GM12878 (cell line): Measurements from ENCODE around the gene PLPP3. TPM values are rescaled to one million over a fixed set of nuclear protein-coding genes. Genes with fewer than 3 reads are reported as not detected.

Experiments
- ATAC-seq: fragments of 200-7000 bp; cut with Tn5 transposase; 3 replicates; pipeline ENCODE4 v1.9.1; 2020; ENCODE audit warnings: mild to moderate bottlenecking, moderate library complexity
- BruUV-seq: library from RNA; stranded (reverse); fragments of 400-500 nt; replicated peaks from 2 replicates; lab custom pipeline; 2021; lab: Mats Ljungman, UMichigan
- CTCF ChIA-PET: fragments of 300-600 bp; sonication (Branson Sonifier 250); formaldehyde crosslinking; extraction: SDS; loops from one replicate; lab custom pipeline; 2021; ENCODE audit warnings: inconsistent platforms; lab: Yijun Ruan, JAX
- POLR2A ChIA-PET: fragments of 350-600 bp; formaldehyde crosslinking; extraction: SDS; loops from one replicate; lab custom pipeline; 2021; ENCODE audit warnings: inconsistent platforms; lab: Charles Lee
- RAD21 ChIA-PET: fragments of 300-600 bp; sonication (Branson Sonifier 250); formaldehyde crosslinking; loops from one replicate; lab custom pipeline; 2023; ENCODE audit warnings: antibody characterized with exemption; ENCODE audit not compliant: unreplicated experiment; lab: Charles Lee
- SMC1A ChIA-PET: fragments of 300-600 bp; sonication (Branson Sonifier 250); formaldehyde crosslinking; loops from one replicate; lab custom pipeline; 2023; ENCODE audit not compliant: unreplicated experiment, uncharacterized antibody; lab: Charles Lee
- DNase-seq: peaks from one replicate; pipeline ENCODE4 v3.0.0-alpha.2; 2011; ENCODE audit warnings: low read depth, low spot score
- FAIRE-seq: peaks from 3 replicates; lab custom pipeline; 2011; peaks lifted over from hg19 to GRCh38; lab: Jason Lieb, UNC
- H2AFZ ChIP-seq: 2 replicates; pipeline ENCODE4 v1.6.0; 2011; ENCODE audit warnings: low read depth, low read length, control low read depth; ENCODE audit not compliant: control insufficient read depth
- H3K27ac ChIP-seq: 2 replicates; pipeline ENCODE4 v1.5.1; 2011; ENCODE audit warnings: control low read depth; ENCODE audit not compliant: control insufficient read depth, insufficient read depth
- H3K27me3 ChIP-seq, 2 experiments: replicated peaks in 1 of 2; 2 replicates each; pipeline versions ENCODE4 v1.6.0 to v1.6.1; 2011; ENCODE audit warnings: low read length in 1 of 2; ENCODE audit not compliant: control insufficient read depth in 2 of 2, insufficient read depth in 2 of 2
- H3K36me3 ChIP-seq, 2 experiments: 2 replicates each; pipeline ENCODE4 v1.5.1; 2011; ENCODE audit warnings: low read length in 1 of 2; ENCODE audit not compliant: control insufficient read depth in 2 of 2, insufficient read depth in 2 of 2
- H3K4me1 ChIP-seq: 2 replicates; pipeline ENCODE4 v1.6.1; 2011; ENCODE audit warnings: mild to moderate bottlenecking, low read length, moderate library complexity, mixed read lengths; ENCODE audit not compliant: control insufficient read depth, insufficient read depth
- H3K4me2 ChIP-seq: 2 replicates; pipeline ENCODE4 v1.6.0; 2011; ENCODE audit warnings: control low read depth; ENCODE audit not compliant: control insufficient read depth, insufficient read depth
- H3K4me3 ChIP-seq: fragments of 200-600 bp; sonication (generic); 2 replicates; pipeline ENCODE4 v1.5.1; 2016
- H3K79me2 ChIP-seq: 2 replicates; pipeline ENCODE4 v1.6.0; 2011; ENCODE audit warnings: low read length; ENCODE audit not compliant: control insufficient read depth, insufficient read depth
- H3K9ac ChIP-seq: 2 replicates; pipeline ENCODE4 v1.8.0; 2011; ENCODE audit warnings: low read length, control low read depth, mixed read lengths; ENCODE audit not compliant: control insufficient read depth, insufficient read depth
- H3K9me3 ChIP-seq: replicated peaks from 3 replicates; pipeline ENCODE4 v1.5.1; 2011; ENCODE audit warnings: mild to moderate bottlenecking, low read length; ENCODE audit not compliant: control insufficient read depth, insufficient read depth
- H4K20me1 ChIP-seq: 2 replicates; pipeline ENCODE4 v1.6.0; 2011; ENCODE audit not compliant: control insufficient read depth, insufficient read depth
- BCL11A ChIP-seq: IDR thresholded peaks from 2 replicates; pipeline ENCODE4 v1.6.1; 2011; ENCODE audit warnings: low read depth, low read length
- ETV6 ChIP-seq, 2 experiments: fragments of 450-650 bp in 1 of 2; IDR thresholded peaks in 1 of 2; conservative IDR thresholded peaks in 1 of 2; 2 replicates each; pipeline ENCODE4 v1.6.1; 2014; ENCODE audit warnings: antibody characterized with exemption in 1 of 2, borderline replicate concordance in 1 of 2, low read depth in 1 of 2, mild to moderate bottlenecking in 1 of 2, moderate library complexity in 1 of 2
- IKZF2 ChIP-seq, 2 experiments: fragments of 450-650 bp; IDR thresholded peaks; 2 replicates each; pipeline ENCODE4 v1.6.1; 2017; ENCODE audit warnings: mild to moderate bottlenecking in 2 of 2, moderate library complexity in 2 of 2
- SPI1 ChIP-seq: IDR thresholded peaks from 2 replicates; pipeline ENCODE4 v1.6.1; 2011; ENCODE audit warnings: low read depth, mild to moderate bottlenecking, low read length, moderate library complexity, borderline replicate concordance; ENCODE audit not compliant: insufficient read depth
- SRF ChIP-seq, 2 experiments: IDR thresholded peaks; 2 replicates each; pipeline ENCODE4 v1.6.1; 2011; ENCODE audit warnings: low read depth in 2 of 2, low read length in 2 of 2, mild to moderate bottlenecking in 1 of 2, moderate library complexity in 1 of 2
- TBL1XR1 ChIP-seq: IDR thresholded peaks from 2 replicates; pipeline ENCODE4 v1.6.1; 2012; ENCODE audit warnings: low read depth, low read length, improper control_type of control experiment
- ZNF622 ChIP-seq: fragments of 450-650 bp; IDR thresholded peaks from 2 replicates; pipeline ENCODE4 v1.6.1; 2017; ENCODE audit warnings: mild to moderate bottlenecking, inconsistent platforms
- ZSCAN29 ChIP-seq: fragments of 450-650 bp; IDR thresholded peaks from 2 replicates; pipeline ENCODE4 v1.6.1; 2017; ENCODE audit warnings: mild to moderate bottlenecking, moderate library complexity
- WGBS: methylation state at CpG from one replicate; pipeline ENCODE4 v1.1.6; 2016; ENCODE audit warnings: low lambda C conversion rate; ENCODE audit not compliant: insufficient replicate concordance, insufficient coverage; ENCODE audit errors: missing lambda C conversion rate; 5-methylcytosine and 5-hydroxymethylcytosine counted together
- in situ Hi-C: fragments of 300-500 bp; cut with MboI; formaldehyde crosslinking; loops from 9 replicates; pipeline ENCODE4 v1.14.3; 2018; ENCODE audit warnings: mixed read lengths
- intact Hi-C: fragments of 100-400 bp; cut with micrococcal nuclease; formaldehyde crosslinking; loops from one replicate; pipeline ENCODE4 v1.14.2; 2022; ENCODE audit not compliant: unreplicated experiment
- polyA plus RNA-seq, 11 experiments: library from polyadenylated mRNA; depleted of rRNA in 4 of 11; unstranded in 6 of 11; stranded (reverse) in 5 of 11; fragments of >200 nt; fragmentation: Nextera tagmentation in 4 of 11; fragmentation: Illumina TruSeq in 1 of 11; extraction: Ambion mirVana in 4 of 11; extraction: Trizol in 1 of 11; gene quantifications; 1 replicate in 1 of 11; 2 replicates in 10 of 11; pipeline versions ENCODE4 v1.2.1 to v1.2.3, GENCODE V29; 2011 to 2016; ENCODE audit warnings: inconsistent platforms in 2 of 11, missing spikeins in 2 of 11, low read depth in 1 of 11
- total RNA-seq, 4 experiments: library from RNA; depleted of rRNA in 3 of 4; stranded (reverse); fragments of >200 nt in 3 of 4; fragmentation: Illumina TruSeq in 1 of 4; extraction: Trizol in 1 of 4; gene quantifications; 2 replicates each; pipeline versions ENCODE4 v1.2.1 to v1.2.3, GENCODE V29; 2013 to 2021
- TF ChIP-seq, protein P1 (sequence below): fragments of 450-650 bp; IDR thresholded peaks from 2 replicates; pipeline ENCODE4 v1.6.1; 2017; ENCODE audit warnings: mild to moderate bottlenecking, moderate library complexity

PLPP3 gene
- total and polyA plus RNA-seq, 10 of the 15 experiments (the other 5 are each of a cell fraction or from before 2014, with no cell fraction given) = 6.4 to 26.8 (median 9.5) TPM

DNA sequence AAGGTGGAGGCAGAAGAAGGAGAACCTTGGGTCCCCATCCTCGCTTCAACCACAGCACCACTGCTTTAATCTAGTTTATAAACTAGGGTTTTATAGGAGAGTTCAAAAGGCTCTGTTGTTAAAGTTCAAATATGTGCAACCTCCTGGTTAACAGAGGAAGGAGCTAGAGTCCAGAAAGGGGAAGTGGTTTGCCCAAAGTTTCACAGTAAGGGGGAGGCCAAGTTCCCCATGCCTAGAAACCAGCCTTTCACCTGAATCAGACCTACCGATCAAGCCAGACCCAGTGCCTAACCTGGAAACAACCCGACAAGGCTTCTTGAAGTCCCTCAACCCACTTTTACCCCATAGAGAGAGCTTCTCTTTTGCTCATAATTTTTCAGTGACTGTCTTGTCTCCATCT is 106.5 kb downstream of the PLPP3 start (continued):
- TF ChIP-seq, protein P1, sequence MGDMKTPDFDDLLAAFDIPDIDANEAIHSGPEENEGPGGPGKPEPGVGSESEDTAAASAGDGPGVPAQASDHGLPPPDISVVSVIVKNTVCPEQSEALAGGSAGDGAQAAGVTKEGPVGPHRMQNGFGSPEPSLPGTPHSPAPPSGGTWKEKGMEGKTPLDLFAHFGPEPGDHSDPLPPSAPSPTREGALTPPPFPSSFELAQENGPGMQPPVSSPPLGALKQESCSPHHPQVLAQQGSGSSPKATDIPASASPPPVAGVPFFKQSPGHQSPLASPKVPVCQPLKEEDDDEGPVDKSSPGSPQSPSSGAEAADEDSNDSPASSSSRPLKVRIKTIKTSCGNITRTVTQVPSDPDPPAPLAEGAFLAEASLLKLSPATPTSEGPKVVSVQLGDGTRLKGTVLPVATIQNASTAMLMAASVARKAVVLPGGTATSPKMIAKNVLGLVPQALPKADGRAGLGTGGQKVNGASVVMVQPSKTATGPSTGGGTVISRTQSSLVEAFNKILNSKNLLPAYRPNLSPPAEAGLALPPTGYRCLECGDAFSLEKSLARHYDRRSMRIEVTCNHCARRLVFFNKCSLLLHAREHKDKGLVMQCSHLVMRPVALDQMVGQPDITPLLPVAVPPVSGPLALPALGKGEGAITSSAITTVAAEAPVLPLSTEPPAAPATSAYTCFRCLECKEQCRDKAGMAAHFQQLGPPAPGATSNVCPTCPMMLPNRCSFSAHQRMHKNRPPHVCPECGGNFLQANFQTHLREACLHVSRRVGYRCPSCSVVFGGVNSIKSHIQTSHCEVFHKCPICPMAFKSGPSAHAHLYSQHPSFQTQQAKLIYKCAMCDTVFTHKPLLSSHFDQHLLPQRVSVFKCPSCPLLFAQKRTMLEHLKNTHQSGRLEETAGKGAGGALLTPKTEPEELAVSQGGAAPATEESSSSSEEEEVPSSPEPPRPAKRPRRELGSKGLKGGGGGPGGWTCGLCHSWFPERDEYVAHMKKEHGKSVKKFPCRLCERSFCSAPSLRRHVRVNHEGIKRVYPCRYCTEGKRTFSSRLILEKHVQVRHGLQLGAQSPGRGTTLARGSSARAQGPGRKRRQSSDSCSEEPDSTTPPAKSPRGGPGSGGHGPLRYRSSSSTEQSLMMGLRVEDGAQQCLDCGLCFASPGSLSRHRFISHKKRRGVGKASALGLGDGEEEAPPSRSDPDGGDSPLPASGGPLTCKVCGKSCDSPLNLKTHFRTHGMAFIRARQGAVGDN = no peak
- TF ChIP-seq SRF (IDR thresholded peaks at IDR 0.05; ENCODE audit: low read depth in 2 of 2, low read length in 2 of 2) (no peak), BCL11A (0 out of 2 replicates have a peak, but pooled peaks have one; percentile 15), SPI1 (peak; percentile 100), ZNF622 (no peak)

DNA sequence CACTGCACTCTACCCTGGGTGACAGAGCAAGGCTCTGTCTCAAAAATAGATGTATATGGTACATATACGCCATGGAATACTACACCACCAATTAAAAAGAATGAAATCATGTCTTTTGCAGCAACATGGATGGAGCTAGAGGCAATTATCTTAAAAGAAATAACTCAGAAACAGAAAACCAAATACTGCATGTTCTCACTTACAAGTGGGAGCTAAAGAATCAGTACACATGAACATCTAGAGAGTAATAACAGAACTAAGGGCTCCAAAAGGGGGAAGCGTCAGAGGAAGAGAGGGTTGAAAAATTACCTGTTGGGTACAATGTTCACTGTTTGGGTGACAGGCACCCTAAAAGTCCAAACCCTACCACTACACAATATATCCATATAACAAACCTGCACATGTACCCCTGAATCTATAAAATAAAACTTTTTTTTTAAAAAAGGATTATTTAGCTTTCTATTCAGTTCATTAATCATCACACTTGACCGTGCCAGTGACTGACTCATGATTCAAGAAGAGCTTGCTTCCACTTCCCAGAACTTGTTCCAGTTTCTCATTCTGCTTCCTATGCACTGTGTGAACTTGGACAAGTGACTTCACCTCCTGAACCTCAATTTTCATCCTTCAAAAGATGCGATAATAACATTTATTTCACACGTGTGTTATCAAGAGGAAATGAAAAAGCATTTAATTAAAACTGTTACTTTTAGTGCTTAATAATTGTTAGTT is 109.6 kb downstream of the PLPP3 start:
- in situ Hi-C loops = no loop called here
- H3K9ac ChIP-seq = no peak overlapping the region
- H3K4me2 ChIP-seq = no peak overlapping the region
- BruUV-seq = no TSS peak
- WGBS = 23% methylated on average over 5 of the region's 5 CpGs
- SMC1A ChIA-PET = interaction anchor here (0.6 to 10.2 kb wide), 25 partner anchors 8 to 602 kb away, joined by 3 to 348 read pairs (median 4); partner anchors contain the start of gene PLPP3
- FAIRE-seq = no peak
- POLR2A ChIA-PET = interaction anchor here (0.6 to 3.9 kb wide), 12 partner anchors 9 to 139 kb away, joined by 3 to 23 read pairs (median 4); no protein-coding TSS in a partner anchor
- CTCF ChIA-PET = interaction anchor here (0.6 to 9.9 kb wide), 14 partner anchors 8 to 178 kb away, joined by 3 to 209 read pairs (median 5); partner anchors contain the start of gene PLPP3
- RAD21 ChIA-PET = interaction anchor here (0.6 to 13.4 kb wide), 29 partner anchors 8 to 503 kb away, joined by 3 to 266 read pairs (median 5); partner anchors contain the start of gene PLPP3
- no peak overlapping the region for H2AFZ ChIP-seq
- no peak overlapping the region for H3K27ac ChIP-seq
- DNase-seq = no peak
- H3K27me3 ChIP-seq = no peaks in the 10 kb centered on the region
- intact Hi-C loops = loop anchor here (2.0 kb wide), 1 partner anchor 55 kb away; no protein-coding TSS in a partner anchor
- no peaks in the 10 kb centered on the region for H3K79me2 ChIP-seq
- no peak overlapping the region for H3K4me3 ChIP-seq
- peaks cover 8% of the 10 kb centered on the region; the same call in 1 of the 2 replicates for H3K4me1 ChIP-seq
- H4K20me1 ChIP-seq = no peaks in the 10 kb centered on the region
- ATAC-seq = peak; percentile 58
- no peaks in the 10 kb centered on the region for H3K36me3 ChIP-seq
- no peaks in the 10 kb centered on the region for H3K9me3 ChIP-seq
- TF ChIP-seq SPI1 = no peak
- no peak for TF ChIP-seq SRF (IDR thresholded peaks at IDR 0.05; ENCODE audit: low read depth in 2 of 2, low read length in 2 of 2)
- no peak for TF ChIP-seq TBL1XR1
- TF ChIP-seq ZSCAN29 = no peak
- peak; percentile 48 to 59; a peak in 1 of 4 replicates for TF ChIP-seq IKZF2 (IDR thresholded peaks at IDR 0.05)
- TF ChIP-seq, protein P1 = no peak
- TF ChIP-seq ETV6 (conservative IDR thresholded peaks at IDR 0.05 in 1 of 2, IDR thresholded peaks at IDR 0.05 in 1 of 2; ENCODE audit: borderline replicate concordance in 1 of 2, low read depth in 1 of 2) = peak in 1 of 2 experiments; percentile 49; a peak in 1 of 4 replicates
